ENCODE results near the gene CPNE2. TPM values are rescaled to one million over a fixed set of nuclear protein-coding genes. Genes with fewer than 3 reads are reported as not detected.
"Not testable (repeated sequence)": the region's sequence is repeated elsewhere in the genome, so short reads cannot be mapped to it uniquely, and the experiment has no call there.

The CPNE2 gene
- total and polyA plus RNA-seq, 8 donors: 8.7 to 55.4 (median 26.1) TPM

GRCh38 chr16:57107321-57107922 lies 15.0 kb downstream of the CPNE2 start:
- WGBS, 5 donors: 64 to 73% (median 69%) methylated on average over 8 to 9 of the region's 9 CpGs
- TF ChIP-seq EP300 (IDR thresholded peaks at IDR 0.05) (no peak), POLR2A (IDR thresholded peaks at IDR 0.05) (no peak), POLR2AphosphoS5 (IDR thresholded peaks at IDR 0.05) (no peak), CTCF (IDR thresholded peaks at IDR 0.05) (no peak)
- no peak for DNase-seq
- Histone ChIP-seq H3K4me3 (no peak overlapping the region), H3K9me3 (no peaks in the 10 kb centered on the region), H3K4me1 (peaks cover 0 to 14% (median 0%) of the 10 kb centered on the region in 4 donors), H3K36me3 (no peaks in the 10 kb centered on the region), H3K27ac (no peak overlapping the region), H3K27me3 (no peaks in the 10 kb centered on the region)
- intact Hi-C loops (cut with DNase I; ENCODE audit: low total_unique reads): no loop called here

- Histone ChIP-seq H3K36me3 (peaks cover 0 to 4% (median 3%) of the 10 kb centered on the region in 4 donors), H3K9me3 (no peaks in the 10 kb centered on the region), H3K4me1 (peaks cover 0 to 14% (median 0%) of the 10 kb centered on the region in 4 donors), H3K4me3 (no peak overlapping the region), H3K27ac (no peak overlapping the region), H3K27me3 (no peaks in the 10 kb centered on the region)
- DNase-seq: no peak
- intact Hi-C loops (cut with DNase I; ENCODE audit: low total_unique reads): no loop called here
- 67 to 88% (median 73%) methylated on average over 1 of the region's 1 CpG for WGBS, 5 donors
- TF ChIP-seq POLR2A (IDR thresholded peaks at IDR 0.05) (no peak), CTCF (IDR thresholded peaks at IDR 0.05) (no peak), POLR2AphosphoS5 (IDR thresholded peaks at IDR 0.05) (no peak), EP300 (IDR thresholded peaks at IDR 0.05) (no peak)
Measured at GRCh38 chr16:57108432-57108831, 16.0 kb downstream of the CPNE2 start.

GRCh38 chr16:57109259-57110105 lies 17.1 kb downstream of the CPNE2 start:
- 85 to 90% (median 87%) methylated on average over 10 of the region's 10 CpGs for WGBS, 5 donors

GRCh38 chr16:57110937-57111336 lies 18.6 kb downstream of the CPNE2 start:
- DNase-seq: no peak
- Histone ChIP-seq H3K4me3 (no peak overlapping the region), H3K4me1 (peaks cover 3 to 15% (median 8%) of the 10 kb centered on the region in 4 donors), H3K27ac (no peak overlapping the region), H3K36me3 (peaks cover 0 to 14% (median 11%) of the 10 kb centered on the region in 4 donors), H3K9me3 (no peaks in the 10 kb centered on the region), H3K27me3 (no peaks in the 10 kb centered on the region)
- TF ChIP-seq EP300 (IDR thresholded peaks at IDR 0.05): no peak
- no peak for TF ChIP-seq CTCF (IDR thresholded peaks at IDR 0.05)
- no peak for TF ChIP-seq POLR2AphosphoS5 (IDR thresholded peaks at IDR 0.05)
- TF ChIP-seq POLR2A (IDR thresholded peaks at IDR 0.05): no peak
- 93 to 98% (median 94%) methylated on average over 4 of the region's 4 CpGs for WGBS, 5 donors
- intact Hi-C loops (cut with DNase I; ENCODE audit: low total_unique reads): no loop called here

More at GRCh38 chr16:57109259-57110105, 17.1 kb downstream of the CPNE2 start:
- DNase-seq; H3K9me3 ChIP-seq; H3K27me3 ChIP-seq; intact Hi-C loops (cut with DNase I; ENCODE audit: low total_unique reads); H3K4me3 ChIP-seq; H3K27ac ChIP-seq: not testable (repeated sequence)
- H3K4me1 ChIP-seq: peaks cover 0 to 14% (median 0%) of the 10 kb centered on the region in 4 donors
- peaks cover 0 to 14% (median 11%) of the 10 kb centered on the region in 4 donors for H3K36me3 ChIP-seq
